ENCODE measurements around the gene ARHGEF25. TPM values are rescaled to one million over a fixed set of nuclear protein-coding genes. Genes with fewer than 3 reads are reported as not detected.
"Not testable (repeated sequence)": the region's sequence is repeated elsewhere in the genome, so short reads cannot be mapped to it uniquely, and the experiment has no call there.

ARHGEF25 gene
- total RNA-seq, 1 experiment from 2014 or later, result 43.3 TPM

DNA sequence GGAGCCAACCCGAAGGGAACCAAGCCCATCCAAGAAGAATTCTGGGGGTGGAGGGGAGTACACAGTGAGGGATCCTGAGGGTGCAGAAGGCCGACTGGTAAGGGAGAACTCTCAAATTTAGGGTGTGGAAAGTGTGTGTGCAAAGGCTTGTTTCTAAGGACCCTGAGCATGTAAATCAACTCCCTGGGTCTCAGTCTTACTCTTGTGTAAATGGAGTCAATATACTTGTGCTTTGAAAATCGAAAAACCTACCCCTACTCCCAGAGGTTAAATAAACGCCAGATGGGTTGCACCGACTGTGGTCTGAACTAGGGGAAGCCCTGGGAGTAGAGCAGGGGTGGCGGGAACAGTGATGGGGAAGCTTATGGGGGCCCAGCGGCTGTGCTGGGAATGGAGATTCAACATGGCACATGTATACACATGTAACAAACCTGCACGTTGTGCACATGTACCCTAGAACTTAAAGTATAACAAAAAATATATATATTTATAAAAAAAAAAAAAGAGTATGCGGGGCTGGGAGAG is 15.7 kb downstream of the ARHGEF25 start:
- in situ Hi-C loops (cut with HindIII; ENCODE audit: low pct_unique_long_range_greater_than_20kb, low sequenced_read_pairs), result no loop called here
- no peak for DNase-seq (ENCODE audit: low read depth)

DNA sequence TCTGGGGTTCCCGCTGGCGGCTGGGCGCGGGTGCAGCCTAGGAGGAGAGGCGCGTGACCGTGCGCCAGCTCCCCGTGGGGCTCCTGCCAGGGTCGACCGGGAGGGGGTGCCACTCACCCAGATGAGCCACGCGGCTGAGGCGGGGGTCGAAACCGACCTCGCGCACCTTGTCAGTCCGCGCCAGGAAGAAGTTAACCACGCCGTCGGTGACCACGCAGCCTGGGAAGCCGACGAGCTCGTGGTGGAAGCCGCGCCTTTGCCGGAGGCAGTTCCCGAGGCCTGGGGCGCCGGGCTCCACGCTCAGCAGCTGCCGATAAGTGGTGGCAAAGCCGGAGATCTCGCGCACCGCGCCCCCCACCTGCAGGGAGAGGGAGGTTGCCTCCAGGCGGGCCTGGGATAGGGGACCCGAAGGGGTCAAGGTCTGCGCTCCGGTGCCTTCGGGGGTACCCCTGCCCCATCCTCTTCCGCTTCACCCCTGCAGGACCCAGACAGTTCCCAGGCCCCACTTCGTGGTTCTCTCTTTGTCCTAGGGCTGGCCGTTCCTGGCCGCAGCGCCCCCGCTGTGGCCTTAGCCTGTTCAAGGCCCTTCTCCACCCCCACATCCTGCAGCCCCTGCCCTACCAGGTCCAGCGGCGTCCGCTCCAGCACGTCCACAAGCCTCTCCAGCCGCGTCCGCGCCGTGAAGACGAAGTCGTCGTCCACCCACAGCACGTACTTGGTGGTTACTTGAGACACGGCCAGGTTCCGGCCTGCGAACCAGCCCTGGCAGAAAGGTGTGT is 16.5 kb downstream of the ARHGEF25 start:
- in situ Hi-C loops (cut with HindIII; ENCODE audit: low pct_unique_long_range_greater_than_20kb, low sequenced_read_pairs), result no loop called here
- DNase-seq (ENCODE audit: low read depth), result no peak

GRCh38 chr12:57628280-57629191 is 17.3 kb downstream of the ARHGEF25 start:
- in situ Hi-C loops (cut with HindIII; ENCODE audit: low pct_unique_long_range_greater_than_20kb, low sequenced_read_pairs), result no loop called here
- no peak for DNase-seq (ENCODE audit: low read depth)

- no peak for DNase-seq (ENCODE audit: low read depth)
- in situ Hi-C loops (cut with HindIII; ENCODE audit: low pct_unique_long_range_greater_than_20kb, low sequenced_read_pairs), result no loop called here
These were observed 18.7 kb downstream of the ARHGEF25 start for GRCh38 chr12:57629897-57630471.

- in situ Hi-C loops (cut with HindIII; ENCODE audit: low pct_unique_long_range_greater_than_20kb, low sequenced_read_pairs), result no loop called here
- no peak for DNase-seq (ENCODE audit: low read depth)
These were observed 19.7 kb downstream of the ARHGEF25 start for GRCh38 chr12:57630891-57631433.

DNA sequence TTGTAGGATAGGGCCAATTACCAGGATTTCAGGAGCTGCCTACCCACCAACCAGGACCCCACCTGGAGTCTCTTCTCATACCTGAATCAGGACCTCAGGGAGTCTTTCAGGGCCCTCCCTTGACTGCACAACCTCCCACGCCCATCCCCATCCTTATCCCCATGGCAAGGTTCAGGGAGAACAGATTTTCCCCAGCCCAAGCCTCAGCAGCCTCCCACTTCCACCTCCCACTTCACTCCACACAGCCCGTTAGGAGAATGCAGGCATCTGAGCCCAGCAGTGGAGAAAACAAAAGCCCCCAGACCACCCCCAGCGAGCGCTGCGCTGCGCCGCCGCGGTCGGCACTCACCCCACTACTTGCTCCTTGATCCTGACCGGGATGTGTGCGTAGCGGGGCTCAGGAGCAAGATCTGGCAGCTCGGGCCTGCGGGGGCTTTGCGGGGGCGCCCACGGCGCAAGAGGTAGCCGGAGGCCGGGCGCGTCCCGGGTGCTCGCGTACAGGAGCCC is 20.4 kb downstream of the ARHGEF25 start:
- in situ Hi-C loops (cut with HindIII; ENCODE audit: low pct_unique_long_range_greater_than_20kb, low sequenced_read_pairs), result no loop called here
- DNase-seq (ENCODE audit: low read depth), result no peak

DNA sequence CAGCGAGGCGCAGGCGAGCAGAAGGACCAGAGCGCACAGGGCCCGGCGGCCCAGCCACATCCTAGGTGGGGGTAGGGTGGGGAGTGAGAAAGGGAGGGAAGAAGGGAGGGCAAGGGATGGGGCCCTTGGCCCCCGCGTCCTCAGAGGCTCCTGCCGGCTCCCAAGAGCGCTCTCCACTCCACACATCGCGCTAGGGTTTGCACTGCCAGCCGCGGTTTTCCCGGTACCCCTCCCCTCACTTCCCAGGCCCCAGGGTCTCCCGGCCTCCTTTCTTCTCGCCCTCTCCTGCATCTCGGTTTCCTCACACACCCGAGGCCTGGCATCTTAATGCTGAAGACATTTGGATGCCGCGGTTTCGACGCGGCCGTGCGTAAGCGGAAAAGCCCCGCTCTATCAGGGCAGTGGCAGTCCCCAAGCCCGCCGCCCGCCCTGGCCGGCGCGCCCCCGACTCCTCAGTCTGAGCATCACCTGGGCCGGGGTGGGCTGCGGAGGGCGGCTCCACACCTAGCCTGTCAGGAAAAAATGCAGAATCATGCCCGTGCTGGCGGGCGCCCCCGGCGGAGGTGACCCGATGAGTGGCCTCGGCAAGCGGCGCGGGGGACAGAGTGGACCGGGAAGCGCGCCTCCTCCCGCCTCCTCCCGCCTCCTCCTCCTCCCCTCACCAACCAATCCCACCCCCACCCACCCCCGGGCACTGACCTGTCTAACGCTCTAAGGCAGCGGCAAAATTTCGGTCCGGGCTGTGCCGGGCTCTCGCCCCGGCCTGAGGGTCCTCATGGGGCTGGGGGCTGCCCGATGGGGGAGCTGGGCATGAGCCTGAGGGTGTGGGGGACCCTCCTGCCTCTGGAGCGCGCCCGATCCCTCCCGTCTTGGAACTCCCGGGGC is 21.1 kb downstream of the ARHGEF25 start:
- in situ Hi-C loops (cut with HindIII; ENCODE audit: low pct_unique_long_range_greater_than_20kb, low sequenced_read_pairs), result no loop called here
- DNase-seq (ENCODE audit: low read depth), result peak; percentile 56

DNA sequence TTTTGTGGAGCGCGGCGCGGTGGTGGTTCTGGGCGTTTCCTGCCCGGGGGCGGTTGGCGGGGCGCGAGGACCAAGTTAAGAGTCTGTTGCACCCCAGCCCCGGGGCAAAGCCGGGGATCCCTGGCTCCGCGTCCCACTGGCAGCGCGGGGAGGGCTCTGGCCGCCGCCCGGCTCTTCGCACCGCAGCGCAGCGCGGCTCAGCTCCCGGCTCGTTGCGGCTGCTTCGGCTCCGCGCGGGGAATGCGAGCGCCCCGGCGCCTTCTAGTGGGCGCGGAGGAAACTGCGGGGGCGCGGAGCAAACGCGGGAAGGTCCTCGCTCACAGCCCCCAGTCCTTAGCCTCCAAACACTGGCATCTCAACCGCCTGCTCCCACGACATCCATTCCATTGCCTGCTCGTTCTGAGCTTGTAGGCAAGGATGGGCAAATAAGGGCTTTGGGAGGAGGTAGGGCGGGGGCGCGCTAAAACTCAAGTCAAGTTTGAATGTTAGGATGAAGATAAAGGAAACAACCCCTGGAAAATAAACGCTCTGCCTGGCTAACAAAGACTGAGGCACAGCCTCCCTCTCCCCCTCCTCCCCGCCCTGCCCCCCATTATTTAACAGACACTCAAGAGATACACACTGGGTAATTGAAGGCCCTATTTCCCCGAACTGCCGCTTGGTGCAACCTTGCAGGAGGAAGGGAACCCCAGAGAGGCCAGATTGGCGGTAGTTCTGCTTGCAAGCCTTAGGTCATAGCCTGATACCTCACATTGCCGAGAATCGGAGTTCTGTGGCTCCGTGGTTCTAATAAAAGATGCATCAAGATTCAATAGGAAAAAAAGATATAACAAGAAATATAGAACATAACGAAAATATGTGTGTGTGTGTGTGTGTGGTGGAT is 22.0 kb downstream of the ARHGEF25 start, which contains the start of gene B4GALNT1:
B4GALNT1 (minus strand) TSS at position 244 of the 883 bp plus-strand sequence. CDS start 1,069 bp downstream, outside the sequence.
- DNase-seq (ENCODE audit: low read depth), result peak; percentile 82
- in situ Hi-C loops (cut with HindIII; ENCODE audit: low pct_unique_long_range_greater_than_20kb, low sequenced_read_pairs), result no loop called here

DNA sequence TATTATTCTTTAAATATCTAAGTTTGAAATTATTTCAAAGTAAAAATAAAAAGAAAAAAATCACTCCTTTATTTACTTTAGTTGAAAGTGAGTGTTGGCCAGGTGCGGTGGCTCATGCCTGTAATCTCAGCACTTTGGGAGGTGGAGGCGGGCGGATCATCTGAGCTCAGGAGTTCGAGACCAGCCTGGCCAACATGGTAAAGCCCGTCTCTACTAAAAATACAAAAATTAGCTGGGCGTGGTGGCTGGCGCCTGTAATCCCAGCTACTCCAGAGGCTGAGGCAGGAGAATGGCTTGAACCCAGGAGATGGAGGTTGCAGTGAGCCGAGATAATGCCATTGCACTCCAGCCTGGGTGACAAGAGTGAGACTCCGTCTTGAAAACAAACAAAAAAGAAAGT is 25.5 kb downstream of the ARHGEF25 start:
- DNase-seq (ENCODE audit: low read depth); in situ Hi-C loops (cut with HindIII; ENCODE audit: low pct_unique_long_range_greater_than_20kb, low sequenced_read_pairs): not testable (repeated sequence)

GRCh38 chr12:57637364-57637763 is 26.1 kb downstream of the ARHGEF25 start:
- in situ Hi-C loops (cut with HindIII; ENCODE audit: low pct_unique_long_range_greater_than_20kb, low sequenced_read_pairs), result no loop called here
- DNase-seq (ENCODE audit: low read depth), result no peak

DNA sequence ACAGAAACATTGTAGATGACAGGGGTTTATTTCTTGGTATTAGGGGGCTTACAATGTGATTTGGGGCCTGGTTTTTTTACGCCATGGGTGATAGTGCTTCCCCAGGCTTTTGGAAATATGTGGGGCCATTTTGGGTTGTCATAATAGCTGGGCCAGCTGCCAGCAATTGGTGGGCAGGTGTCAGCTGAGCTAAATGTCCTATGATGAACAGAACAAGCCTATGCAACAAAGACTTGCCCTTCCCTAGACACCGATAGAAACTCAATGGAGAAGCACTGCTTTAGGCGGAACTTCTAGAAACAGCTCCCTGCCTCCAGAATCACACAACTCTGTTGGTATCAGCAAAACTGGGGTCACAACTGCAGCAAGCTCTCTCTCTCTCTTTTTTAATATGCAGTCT is 26.9 kb downstream of the ARHGEF25 start:
- DNase-seq (ENCODE audit: low read depth), result no peak
- in situ Hi-C loops (cut with HindIII; ENCODE audit: low pct_unique_long_range_greater_than_20kb, low sequenced_read_pairs), result no loop called here

DNA sequence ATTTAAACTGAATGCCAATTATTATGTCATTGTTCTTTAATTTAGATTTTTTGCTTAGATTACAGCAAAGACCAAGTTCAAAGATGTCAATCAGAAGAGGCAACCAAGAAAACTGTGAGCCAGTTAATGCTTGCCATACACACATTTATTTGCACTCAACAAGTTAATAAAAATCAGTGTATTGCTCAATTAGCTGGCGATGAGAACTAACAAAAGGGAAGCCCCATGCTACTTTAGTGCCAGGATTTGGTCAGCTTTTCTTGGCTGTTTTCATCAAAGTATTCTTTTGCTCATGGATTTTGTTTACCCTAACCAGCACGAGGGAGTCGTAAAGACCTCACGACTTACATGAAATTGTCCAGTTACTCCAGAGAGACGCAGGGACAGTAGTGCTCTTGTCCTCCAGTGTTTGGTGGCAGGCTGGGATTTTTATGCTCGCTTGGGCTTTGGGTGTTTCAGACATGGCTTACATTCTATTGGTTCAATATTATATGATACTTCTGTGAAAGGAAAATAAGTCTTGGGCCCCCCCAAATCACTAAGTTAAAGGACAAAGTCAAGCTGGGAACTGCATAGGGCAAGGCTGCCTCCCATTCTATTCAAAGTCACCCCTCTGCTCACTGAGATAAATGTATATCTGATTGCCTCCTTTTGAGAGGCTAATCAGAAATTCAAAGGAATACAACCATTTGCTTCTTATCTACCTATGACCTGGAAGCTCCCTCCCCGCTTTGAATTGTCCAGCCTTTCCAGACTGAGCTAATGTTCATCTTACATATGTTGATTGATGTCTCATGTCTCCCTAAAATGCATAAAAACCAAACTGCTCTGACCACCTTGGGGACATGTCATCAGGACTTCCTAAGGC is 29.2 kb downstream of the ARHGEF25 start:
- in situ Hi-C loops (cut with HindIII; ENCODE audit: low pct_unique_long_range_greater_than_20kb, low sequenced_read_pairs), result no loop called here
- no peak for DNase-seq (ENCODE audit: low read depth)

- in situ Hi-C loops (cut with HindIII; ENCODE audit: low pct_unique_long_range_greater_than_20kb, low sequenced_read_pairs), result no loop called here
- DNase-seq (ENCODE audit: low read depth), result no peak
These were observed 30.6 kb downstream of the ARHGEF25 start for GRCh38 chr12:57641699-57642442.

DNA sequence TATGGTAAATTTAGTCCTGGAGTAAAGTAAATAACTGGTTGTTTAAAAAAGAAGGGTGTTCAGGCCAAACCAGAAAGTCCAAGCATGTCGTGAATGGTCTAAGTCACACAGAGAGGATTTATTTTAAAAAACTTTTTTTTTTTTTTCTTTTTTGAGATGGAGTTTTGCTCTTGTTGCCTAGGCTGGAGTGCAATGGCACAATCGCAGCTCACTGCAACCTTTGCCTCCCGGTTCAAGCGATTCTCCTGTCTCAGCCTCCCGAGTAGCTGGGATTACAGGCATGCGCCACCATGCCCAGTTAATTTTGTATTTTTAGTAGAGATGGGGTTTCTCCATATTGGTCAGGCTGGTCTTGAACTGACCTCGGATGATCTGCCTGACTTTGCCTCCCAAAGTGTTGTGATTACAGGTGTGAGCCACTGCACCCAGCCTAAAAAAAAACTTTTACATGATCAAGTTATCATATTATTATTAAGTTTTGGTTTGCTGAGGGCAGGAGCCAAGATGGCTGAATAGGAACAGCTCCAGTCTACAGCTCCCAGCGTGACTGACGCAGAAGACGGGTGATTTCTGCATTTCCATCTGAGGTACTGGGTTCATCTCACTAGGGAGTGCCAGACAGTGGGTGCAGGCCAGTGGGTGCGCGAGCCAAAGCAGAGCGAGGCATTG is 34.9 kb downstream of the ARHGEF25 start:
- DNase-seq (ENCODE audit: low read depth); in situ Hi-C loops (cut with HindIII; ENCODE audit: low pct_unique_long_range_greater_than_20kb, low sequenced_read_pairs): not testable (repeated sequence)
